GM18498 (cell line): ENCODE data around the gene BPIFB6.

ENCODE experiments used
- ATAC-seq: cut with Tn5 transposase; IDR thresholded peaks from one replicate; pipeline ENCODE4 v1.9.1; 2021; ENCODE audit warnings: mild to moderate bottlenecking, moderate library complexity; ENCODE audit not compliant: unreplicated experiment

Gene BPIFB6

GRCh38 chr20:33082546-33082945 lies 51.1 kb downstream of the BPIFB6 start:
- no peak for ATAC-seq

GRCh38 chr20:33083544-33084340 lies 52.3 kb downstream of the BPIFB6 start:
- ATAC-seq: no peak

DNA sequence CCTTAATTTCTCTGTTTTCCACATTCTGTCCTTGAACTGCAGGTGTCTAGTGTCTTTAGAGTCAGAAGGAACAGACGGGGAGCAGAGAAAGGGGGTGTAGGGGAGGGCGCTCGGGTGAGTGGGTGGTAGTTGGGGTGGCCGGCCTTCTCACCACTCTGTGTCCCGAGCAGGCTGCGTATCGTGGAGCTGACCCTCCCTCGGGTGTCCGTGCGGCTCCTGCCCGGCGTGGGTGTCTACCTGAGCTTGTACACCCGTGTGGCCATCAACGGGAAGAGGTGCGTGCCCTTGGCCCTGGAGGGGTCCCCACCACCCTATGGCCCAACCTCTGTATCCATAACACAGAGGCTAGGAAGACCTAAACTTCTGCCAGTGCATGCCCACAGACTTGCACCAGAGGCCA lies 53.3 kb downstream of the BPIFB6 start:
- ATAC-seq: no peak

DNA sequence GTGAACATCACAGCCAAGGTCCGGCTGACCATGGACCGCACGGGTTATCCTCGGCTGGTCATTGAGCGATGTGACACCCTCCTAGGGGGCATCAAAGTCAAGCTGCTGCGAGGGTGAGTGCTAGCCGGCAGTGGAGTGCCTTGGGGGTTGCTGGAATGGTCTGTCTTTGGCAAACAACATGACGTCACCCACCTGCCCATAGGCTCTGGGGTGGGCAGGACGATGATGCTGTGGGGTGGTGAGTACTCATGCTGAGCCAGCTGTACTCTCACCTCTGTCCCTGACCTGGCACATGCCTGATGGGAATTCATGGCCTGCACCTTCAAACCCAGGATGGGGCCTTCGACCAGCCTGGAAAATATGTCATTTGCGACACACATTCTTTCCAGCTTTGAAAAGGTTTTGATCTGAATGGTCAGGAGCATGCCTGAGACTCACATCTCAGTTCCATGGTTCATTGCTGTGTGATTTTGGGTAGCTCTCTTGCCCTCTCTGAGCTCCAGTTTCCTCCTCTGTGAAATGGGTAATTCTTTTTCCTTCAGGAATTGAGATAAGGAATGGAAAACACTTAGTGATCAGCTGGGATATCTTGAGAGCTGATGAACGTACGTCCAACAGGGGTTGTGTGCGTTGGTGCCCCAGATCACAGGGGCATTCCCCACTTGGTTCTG lies 54.7 kb downstream of the BPIFB6 start:
- ATAC-seq: no peak

GRCh38 chr20:33091147-33091546 lies 59.7 kb downstream of the BPIFB6 start:
- ATAC-seq: no peak

DNA sequence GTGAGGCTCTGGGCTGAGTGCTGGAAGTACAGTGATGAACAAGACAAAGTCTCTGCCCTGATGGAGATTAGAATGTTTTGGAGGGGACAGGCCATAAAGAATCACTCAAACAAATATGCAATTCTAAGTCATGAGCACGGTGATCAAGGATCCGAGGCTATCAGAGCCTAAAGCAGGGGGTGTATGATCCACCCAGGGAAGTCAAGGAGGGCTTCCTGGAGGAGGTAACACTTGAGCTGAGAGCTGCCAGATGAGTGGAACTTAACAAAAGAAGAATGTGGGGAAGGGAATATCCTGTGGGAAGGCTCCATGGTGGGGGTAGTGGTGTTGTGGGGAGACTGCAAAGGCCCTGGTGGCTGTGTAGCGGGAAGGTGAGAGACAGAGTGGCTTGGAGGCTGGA lies 60.2 kb downstream of the BPIFB6 start:
- ATAC-seq: no peak

GRCh38 chr20:33092361-33092760 lies 60.9 kb downstream of the BPIFB6 start:
- ATAC-seq: no peak

- ATAC-seq: no peak
Measured at GRCh38 chr20:33093074-33093473, 61.6 kb downstream of the BPIFB6 start.

- ATAC-seq: no peak
Measured at GRCh38 chr20:33093582-33093981, 62.1 kb downstream of the BPIFB6 start.
